Stimulated activated CD8-positive, alpha-beta memory T cell treated with anti-CD3 and anti-CD28 coated beads, Interleukin-2, amount 100 ng/mL, for 1 hour (primary cell): ENCODE results near the gene FIBP.
A peak's percentile ranks its signal among the peaks of the same experiment; 100 is the strongest.
"Not testable (repeated sequence)": the region's sequence is repeated elsewhere in the genome, so short reads cannot be mapped to it uniquely, and the experiment has no call there.

Source experiments
- DNase-seq, 2 donors: peaks; one replicate each; pipeline ENCODE4 v3.0.0-alpha.2; 2020; ENCODE audit warnings: low read depth in 2 of 2

Gene FIBP

GRCh38 chr11:65915101-65915820 lies 27.0 kb upstream of the FIBP start:
- no peak for DNase-seq

GRCh38 chr11:65912845-65913244 lies 24.6 kb upstream of the FIBP start:
- DNase-seq = no peak

DNA sequence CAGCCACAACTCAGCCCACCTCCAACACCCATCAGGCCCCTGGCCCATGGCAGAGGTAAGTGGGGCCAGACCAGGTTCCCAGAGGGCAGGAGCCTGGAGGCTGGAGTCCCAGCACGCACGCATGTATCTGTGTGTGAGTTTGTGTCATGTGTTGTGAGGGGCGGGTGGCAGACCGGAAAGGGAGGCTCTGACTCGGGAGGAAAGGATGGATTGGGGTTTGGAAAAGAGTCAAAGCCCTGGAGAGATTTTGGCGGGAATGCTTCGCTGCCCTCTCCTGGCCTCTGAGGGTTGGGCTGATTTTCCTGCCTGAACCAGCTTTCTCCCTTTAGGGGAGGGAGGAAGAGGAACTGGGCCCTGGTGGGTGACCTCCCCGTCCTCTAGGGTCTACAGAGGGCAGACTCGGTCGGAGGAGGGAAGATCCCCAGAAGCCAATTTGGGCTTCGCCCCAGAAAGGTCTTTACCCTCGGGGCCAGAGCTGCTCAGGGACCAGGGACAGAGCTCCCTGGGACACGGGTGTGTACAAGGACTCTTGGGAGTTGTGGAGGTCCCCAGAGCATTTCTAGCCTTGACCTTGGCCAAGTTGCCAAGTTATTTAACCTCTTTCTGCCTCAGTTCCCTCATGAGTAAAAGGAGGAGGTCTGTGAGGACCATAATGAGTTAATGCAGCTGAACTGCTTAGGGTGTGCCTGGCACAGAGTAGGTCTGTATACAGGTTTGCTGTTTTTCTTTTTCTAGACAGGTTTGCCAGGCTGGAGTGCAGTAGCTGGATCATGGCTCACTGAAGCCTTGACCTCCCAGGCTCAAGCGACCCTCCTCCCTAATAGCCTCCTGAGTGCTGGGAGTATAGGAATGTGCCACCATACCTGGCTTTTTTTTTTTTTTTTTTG lies 23.7 kb upstream of the FIBP start:
- DNase-seq = no peak

GRCh38 chr11:65907878-65908277 lies 19.6 kb upstream of the FIBP start:
- DNase-seq = no peak

DNA sequence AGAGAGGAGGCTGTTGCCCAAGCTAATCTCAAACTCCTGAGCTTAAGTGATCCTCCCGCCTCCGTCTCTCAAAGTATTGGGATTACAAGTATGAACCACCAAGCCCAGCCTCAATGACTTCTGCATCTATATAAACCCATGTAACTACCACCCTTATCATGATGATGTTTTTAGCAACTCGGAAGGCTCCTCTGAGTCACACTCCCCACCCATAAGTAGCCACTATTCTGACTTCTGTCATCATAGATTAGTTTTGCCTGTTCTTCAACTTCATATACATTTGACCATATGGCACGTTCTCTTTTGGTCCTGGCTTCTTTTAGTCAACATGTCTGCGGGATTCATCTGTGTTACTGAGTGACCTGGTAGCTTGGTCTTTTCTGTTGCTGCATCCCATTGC lies 18.3 kb upstream of the FIBP start:
- no peak for DNase-seq

GRCh38 chr11:65903715-65904114 lies 15.4 kb upstream of the FIBP start:
- no peak for DNase-seq

- no peak for DNase-seq
Measured at GRCh38 chr11:65903068-65903481, 14.8 kb upstream of the FIBP start.

- no peak for DNase-seq
Measured at GRCh38 chr11:65900899-65901180, 12.6 kb upstream of the FIBP start.

GRCh38 chr11:65900125-65900898 lies 12.0 kb upstream of the FIBP start, which contains the start of gene FOSL1:
TSS of gene FOSL1 (minus strand) at chr11:65900388. CDS start at chr11:65900339, 49 bp downstream.
- DNase-seq = peak; percentile 75 to 85

DNA sequence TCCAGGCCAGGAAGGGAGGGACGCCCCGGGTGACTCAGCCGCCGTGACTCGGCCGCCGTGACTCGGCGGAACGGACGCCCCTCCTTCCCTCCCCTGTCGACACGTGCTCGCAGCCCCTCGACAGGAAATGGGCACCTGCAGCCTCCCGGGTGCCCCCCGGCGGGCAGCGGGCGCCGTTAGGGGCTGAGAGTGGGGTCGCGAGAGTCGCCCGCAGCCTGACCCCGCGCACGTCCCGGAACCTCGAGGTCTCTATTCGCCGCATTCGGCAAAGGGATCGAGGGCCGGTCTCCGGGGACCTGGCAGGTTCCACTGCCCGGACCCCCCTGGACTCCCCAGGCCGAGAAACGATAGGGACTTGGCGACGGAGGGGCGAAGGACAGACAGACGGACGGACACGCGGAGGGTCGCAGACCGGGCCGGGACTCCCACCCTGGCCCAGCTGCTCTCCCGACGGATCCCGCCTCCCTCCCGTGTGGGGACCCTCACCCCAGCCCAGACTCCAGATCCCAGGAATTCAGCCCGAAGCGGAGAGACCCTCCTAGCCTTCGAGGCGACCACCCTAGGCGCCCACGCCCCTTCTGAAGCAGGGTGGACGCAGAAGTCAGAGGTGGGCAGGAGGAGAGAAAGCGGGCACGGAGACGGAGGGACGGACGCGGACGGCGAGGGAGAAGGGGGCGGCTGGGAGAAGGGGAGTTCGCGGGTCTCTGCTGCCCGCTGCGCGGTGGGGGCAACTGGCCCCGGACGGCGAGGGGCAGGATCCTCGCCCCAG lies 11.3 kb upstream of the FIBP start:
- peak in 1 of 2 donors; percentile 50 for DNase-seq

GRCh38 chr11:65898656-65899355 lies 10.5 kb upstream of the FIBP start:
- DNase-seq = no peak

DNA sequence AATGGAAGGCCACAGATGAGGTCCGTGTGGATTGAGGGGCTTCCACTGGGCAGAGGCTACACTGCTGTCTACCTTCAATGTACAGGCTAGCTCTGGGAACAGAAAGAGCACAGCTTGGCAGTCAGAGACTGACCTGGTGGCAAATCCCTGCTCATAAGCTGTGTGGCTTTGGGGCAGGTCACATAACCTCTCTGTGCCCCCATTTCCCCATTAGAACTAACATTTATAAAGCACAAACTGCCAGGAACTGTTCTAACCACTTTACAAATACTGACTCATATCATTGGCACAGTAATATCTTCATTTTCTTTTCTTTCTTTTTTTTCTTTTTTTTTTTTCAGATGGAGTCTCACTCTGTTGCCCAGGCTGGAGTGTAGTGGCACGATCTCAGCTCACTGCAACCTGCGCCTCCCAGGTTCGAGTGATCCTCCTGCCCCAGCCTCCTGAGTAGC lies 8.8 kb upstream of the FIBP start:
- no peak for DNase-seq

DNA sequence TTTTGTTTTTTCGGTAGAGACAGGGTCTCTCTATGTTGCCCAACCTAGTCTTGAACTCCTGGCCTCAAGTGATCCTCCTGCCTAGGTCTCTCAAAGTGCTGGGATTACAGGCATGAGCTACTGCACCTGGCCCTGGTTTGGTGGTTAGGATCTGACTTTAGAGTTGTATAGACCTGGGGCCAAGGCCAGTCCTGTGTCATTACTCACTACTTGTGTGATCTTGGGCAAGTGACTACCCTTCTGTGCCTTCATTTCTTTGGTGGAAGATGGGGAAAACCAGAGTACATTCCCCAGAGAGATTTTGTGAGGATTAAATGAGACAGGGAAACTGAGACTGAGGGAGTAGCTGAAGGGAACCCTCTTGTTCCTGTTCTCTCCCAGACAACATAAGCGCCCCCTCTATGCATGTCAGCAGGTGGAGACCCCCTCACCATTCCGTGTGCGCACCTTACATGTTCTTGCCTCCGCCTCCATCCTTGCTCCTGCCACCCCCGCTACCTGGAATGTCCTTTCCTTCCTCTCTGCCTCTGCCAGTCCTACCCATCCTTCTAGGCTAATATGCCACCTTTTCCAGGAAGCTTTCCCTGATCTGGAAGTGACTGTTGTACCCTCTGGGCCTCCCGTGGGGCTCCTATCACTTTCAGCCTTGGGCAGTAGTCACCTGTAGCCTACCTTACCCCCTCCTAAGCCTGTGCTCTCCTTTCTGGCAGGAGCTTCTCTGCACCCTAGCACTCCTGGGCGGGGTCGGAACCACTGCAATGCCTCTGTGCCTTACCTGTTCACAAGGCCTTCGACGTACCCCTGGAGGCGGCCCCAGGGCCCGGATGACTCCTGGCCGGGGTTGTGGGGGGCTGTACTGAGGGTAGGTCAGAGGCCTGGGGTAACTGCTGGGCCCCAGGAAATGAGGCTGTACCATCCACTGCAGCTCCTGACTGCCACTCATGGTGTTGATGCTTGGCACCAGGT lies 8.0 kb upstream of the FIBP start:
- no peak for DNase-seq

GRCh38 chr11:65895482-65895981 lies 7.3 kb upstream of the FIBP start:
- DNase-seq = no peak

DNA sequence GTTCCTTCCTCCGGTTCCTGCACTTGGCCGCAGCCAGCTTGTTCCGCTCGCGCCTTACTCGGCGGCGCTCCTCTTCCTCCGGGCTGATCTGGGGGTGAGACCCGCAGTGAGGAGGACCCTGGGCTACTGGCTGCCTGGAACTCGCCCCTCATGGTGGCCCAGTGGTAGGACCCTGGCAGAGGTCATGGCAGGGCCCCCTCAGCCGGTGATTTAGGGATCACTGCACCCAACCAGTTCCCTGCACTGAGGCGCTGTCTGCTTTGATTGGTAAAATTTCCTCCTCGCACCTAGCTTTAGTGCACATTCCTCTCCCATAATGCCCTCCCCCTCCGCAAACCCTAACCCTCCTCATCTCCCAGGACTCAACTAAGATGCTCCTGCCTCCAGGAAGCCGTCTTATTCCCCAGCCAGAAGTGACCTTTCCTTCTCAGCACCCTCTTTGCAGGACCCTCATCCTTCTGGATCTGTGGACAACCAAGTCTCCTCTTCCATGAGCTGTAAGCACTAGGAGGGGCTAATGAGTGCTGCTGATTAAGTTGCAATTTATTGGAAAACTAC lies 5.8 kb upstream of the FIBP start:
- DNase-seq = no peak

- no peak for DNase-seq
Measured at GRCh38 chr11:65892661-65893317, 4.5 kb upstream of the FIBP start.

- not testable (repeated sequence) for DNase-seq
Measured at GRCh38 chr11:65892137-65892540, 3.9 kb upstream of the FIBP start.
